Measurements from ENCODE around the gene DNMT3A. TPM values are rescaled to one million over a fixed set of nuclear protein-coding genes. Genes with fewer than 3 reads are reported as not detected.

Gene DNMT3A
- total and polyA plus RNA-seq, 3 donors from 2014 or later: 15.5 to 36.3 (median 36.3) TPM

- intact Hi-C loops (cut with DNase I; ENCODE audit: low total_unique reads): no loop called here
- 77 to 81% methylated on average over 10 of the region's 10 CpGs for WGBS, 2 donors
- no peaks in the 10 kb centered on the region for H3K9me3 ChIP-seq
- H3K36me3 ChIP-seq (ENCODE audit: low read depth, missing control alignments): no peaks in the 10 kb centered on the region
- no peaks in the 10 kb centered on the region for H3K27me3 ChIP-seq
- H3K27ac ChIP-seq: no peak overlapping the region
- DNase-seq: no peak
- H3K4me1 ChIP-seq: peaks cover 45% of the 10 kb centered on the region
- no peak for TF ChIP-seq POLR2A (IDR thresholded peaks at IDR 0.05)
- no peak for TF ChIP-seq CTCF (IDR thresholded peaks at IDR 0.05)
- H3K4me3 ChIP-seq: no peak overlapping the region
These were observed 4.4 kb downstream of the DNMT3A start for GRCh38 chr2:25337276-25337675.

GRCh38 chr2:25336383-25336841 is 5.3 kb downstream of the DNMT3A start:
- intact Hi-C loops (cut with DNase I; ENCODE audit: low total_unique reads): no loop called here

GRCh38 chr2:25335971-25336370 is 5.8 kb downstream of the DNMT3A start:
- Histone ChIP-seq H3K36me3 (ENCODE audit: low read depth, missing control alignments) (no peaks in the 10 kb centered on the region), H3K27ac (no peak overlapping the region), H3K4me1 (peaks cover 45% of the 10 kb centered on the region), H3K9me3 (no peaks in the 10 kb centered on the region), H3K27me3 (no peaks in the 10 kb centered on the region), H3K4me3 (no peak overlapping the region)
- intact Hi-C loops (cut with DNase I; ENCODE audit: low total_unique reads): no loop called here
- TF ChIP-seq CTCF (IDR thresholded peaks at IDR 0.05): no peak
- TF ChIP-seq POLR2A (IDR thresholded peaks at IDR 0.05): no peak
- no peak for DNase-seq
- 65 to 68% methylated on average over 2 to 6 of the region's 6 CpGs for WGBS, 2 donors

More at GRCh38 chr2:25336383-25336841, 5.3 kb downstream of the DNMT3A start:
- no peaks in the 10 kb centered on the region for H3K9me3 ChIP-seq
- no peak for DNase-seq
- H3K36me3 ChIP-seq (ENCODE audit: low read depth, missing control alignments): no peaks in the 10 kb centered on the region
- no peaks in the 10 kb centered on the region for H3K27me3 ChIP-seq
- H3K4me3 ChIP-seq: no peak overlapping the region
- H3K4me1 ChIP-seq: peaks cover 45% of the 10 kb centered on the region
- TF ChIP-seq POLR2A (IDR thresholded peaks at IDR 0.05) (no peak), CTCF (IDR thresholded peaks at IDR 0.05) (no peak)
- H3K27ac ChIP-seq: no peak overlapping the region
- WGBS, 2 donors: 48 to 66% methylated on average over 3 to 10 of the region's 10 CpGs

- Histone ChIP-seq H3K4me1 (peaks cover 46% of the 10 kb centered on the region), H3K4me3 (no peak overlapping the region), H3K9me3 (no peaks in the 10 kb centered on the region), H3K27me3 (no peaks in the 10 kb centered on the region), H3K27ac (no peak overlapping the region), H3K36me3 (ENCODE audit: low read depth, missing control alignments) (no peaks in the 10 kb centered on the region)
- 73 to 75% methylated on average over 8 of the region's 8 CpGs for WGBS, 2 donors
- no peak for TF ChIP-seq POLR2A (IDR thresholded peaks at IDR 0.05)
- TF ChIP-seq CTCF (IDR thresholded peaks at IDR 0.05): no peak
- DNase-seq: no peak
- intact Hi-C loops (cut with DNase I; ENCODE audit: low total_unique reads): no loop called here
These were observed 6.5 kb downstream of the DNMT3A start for GRCh38 chr2:25335204-25335603.

- peaks cover 43% of the 10 kb centered on the region for H3K4me1 ChIP-seq
- no peak overlapping the region for H3K4me3 ChIP-seq
- no peaks in the 10 kb centered on the region for H3K9me3 ChIP-seq
- intact Hi-C loops (cut with DNase I; ENCODE audit: low total_unique reads): no loop called here
- DNase-seq: no peak
- no peaks in the 10 kb centered on the region for H3K36me3 ChIP-seq (ENCODE audit: low read depth, missing control alignments)
- TF ChIP-seq POLR2A (IDR thresholded peaks at IDR 0.05) (no peak), CTCF (IDR thresholded peaks at IDR 0.05) (no peak)
- WGBS, 2 donors: 87 to 92% methylated on average over 8 of the region's 8 CpGs
- H3K27me3 ChIP-seq: no peaks in the 10 kb centered on the region
- no peak overlapping the region for H3K27ac ChIP-seq
These were observed 7.2 kb downstream of the DNMT3A start for GRCh38 chr2:25334482-25334881.

Measured in testis (tissue), 3 donors.